Loucy (cell line): ENCODE measurements around the gene CC2D2A.

ENCODE experiments used
- EZH2phosphoT487 ChIP-seq: fragments of 200-600 bp; IDR thresholded peaks from 2 replicates; pipeline ENCODE4 v1.6.1; 2018; ENCODE audit warnings: antibody characterized with exemption, mild to moderate bottlenecking, moderate library complexity, borderline replicate concordance
- TF ChIP-seq, protein P1 (sequence below): fragments of 200-600 bp; sonication (generic); conservative IDR thresholded peaks from 2 replicates; pipeline ENCODE4 v1.5.1; 2014; ENCODE audit warnings: mild to moderate bottlenecking, antibody characterized with exemption, low read length

DNA sequence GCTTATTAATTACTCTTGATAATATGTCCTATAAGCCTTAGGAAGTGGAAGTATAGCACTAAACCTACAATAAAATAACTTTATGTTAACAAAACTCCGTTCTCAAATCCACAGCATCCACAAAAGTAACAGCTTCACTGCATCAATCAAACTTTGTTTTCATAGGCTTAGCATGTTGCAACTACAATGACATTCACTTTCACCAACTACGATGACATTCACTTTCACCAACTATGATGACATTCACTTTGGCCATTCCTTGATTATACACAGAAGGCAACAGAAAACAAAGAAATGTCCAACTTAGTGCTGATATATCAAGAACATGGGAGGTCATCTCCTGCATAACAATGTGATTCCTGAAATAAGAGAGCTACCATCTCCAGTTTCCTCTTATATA lies 141.2 kb downstream of the CC2D2A start:
- TF ChIP-seq, protein P1, sequence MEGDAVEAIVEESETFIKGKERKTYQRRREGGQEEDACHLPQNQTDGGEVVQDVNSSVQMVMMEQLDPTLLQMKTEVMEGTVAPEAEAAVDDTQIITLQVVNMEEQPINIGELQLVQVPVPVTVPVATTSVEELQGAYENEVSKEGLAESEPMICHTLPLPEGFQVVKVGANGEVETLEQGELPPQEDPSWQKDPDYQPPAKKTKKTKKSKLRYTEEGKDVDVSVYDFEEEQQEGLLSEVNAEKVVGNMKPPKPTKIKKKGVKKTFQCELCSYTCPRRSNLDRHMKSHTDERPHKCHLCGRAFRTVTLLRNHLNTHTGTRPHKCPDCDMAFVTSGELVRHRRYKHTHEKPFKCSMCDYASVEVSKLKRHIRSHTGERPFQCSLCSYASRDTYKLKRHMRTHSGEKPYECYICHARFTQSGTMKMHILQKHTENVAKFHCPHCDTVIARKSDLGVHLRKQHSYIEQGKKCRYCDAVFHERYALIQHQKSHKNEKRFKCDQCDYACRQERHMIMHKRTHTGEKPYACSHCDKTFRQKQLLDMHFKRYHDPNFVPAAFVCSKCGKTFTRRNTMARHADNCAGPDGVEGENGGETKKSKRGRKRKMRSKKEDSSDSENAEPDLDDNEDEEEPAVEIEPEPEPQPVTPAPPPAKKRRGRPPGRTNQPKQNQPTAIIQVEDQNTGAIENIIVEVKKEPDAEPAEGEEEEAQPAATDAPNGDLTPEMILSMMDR, result no peak
- no peak for TF ChIP-seq EZH2phosphoT487
